ENCODE measurements around the gene BMP5.

BMP5 gene

GRCh38 chr6:55802259-55802658 lies 73.1 kb downstream of the BMP5 start:
- peak; percentile 98 for FAIRE-seq

- FAIRE-seq, result no peak
Observed at GRCh38 chr6:55798571-55798970, 76.8 kb downstream of the BMP5 start.

- peak; percentile 94 for FAIRE-seq
Observed at GRCh38 chr6:55794136-55794812, 81.1 kb downstream of the BMP5 start.

- no peak for FAIRE-seq
Observed at GRCh38 chr6:55785273-55785672, 90.1 kb downstream of the BMP5 start.

GRCh38 chr6:55782275-55782674 lies 93.1 kb downstream of the BMP5 start:
- no peak for FAIRE-seq

GRCh38 chr6:55778705-55779104 lies 96.7 kb downstream of the BMP5 start:
- FAIRE-seq, result no peak

GRCh38 chr6:55777469-55777868 lies 97.9 kb downstream of the BMP5 start:
- FAIRE-seq, result no peak

GRCh38 chr6:55776113-55776512 lies 99.3 kb downstream of the BMP5 start:
- no peak for FAIRE-seq

- FAIRE-seq, result no peak
Observed at GRCh38 chr6:55775029-55775318, 100.4 kb downstream of the BMP5 start.

GRCh38 chr6:55774286-55775028 lies 100.9 kb downstream of the BMP5 start:
- FAIRE-seq, result no peak

- FAIRE-seq, result peak; percentile 17
Observed at GRCh38 chr6:55773620-55774216, 101.7 kb downstream of the BMP5 start.

GRCh38 chr6:55772730-55773129 lies 102.7 kb downstream of the BMP5 start:
- no peak for FAIRE-seq

- no peak for FAIRE-seq
Observed at GRCh38 chr6:55759536-55759935, 115.9 kb downstream of the BMP5 start.

GRCh38 chr6:55758156-55758937 lies 117.0 kb downstream of the BMP5 start:
- FAIRE-seq, result peak; percentile 98

- no peak for FAIRE-seq
Observed at GRCh38 chr6:55756531-55757031, 118.8 kb downstream of the BMP5 start.

GRCh38 chr6:55748880-55749279 lies 126.5 kb downstream of the BMP5 start:
- FAIRE-seq, result peak; percentile 27

- FAIRE-seq, result no peak
Observed at GRCh38 chr6:55746473-55746872, 128.9 kb downstream of the BMP5 start.

GRCh38 chr6:55734256-55734655 lies 141.1 kb downstream of the BMP5 start:
- no peak for FAIRE-seq

- FAIRE-seq, result no peak
Observed at GRCh38 chr6:55729665-55730064, 145.7 kb downstream of the BMP5 start.

GRCh38 chr6:55726144-55726543 lies 149.2 kb downstream of the BMP5 start:
- FAIRE-seq, result peak; percentile 17

- FAIRE-seq, result no peak
Observed at GRCh38 chr6:55714831-55715230, 160.6 kb downstream of the BMP5 start.

GRCh38 chr6:55713436-55713835 lies 162.0 kb downstream of the BMP5 start:
- FAIRE-seq, result no peak

GRCh38 chr6:55708711-55709110 lies 166.7 kb downstream of the BMP5 start:
- FAIRE-seq, result no peak
